HepG2 (cell line): Measurements from ENCODE around the gene ALX4. TPM values are rescaled to one million over a fixed set of nuclear protein-coding genes. Genes with fewer than 3 reads are reported as not detected.

ENCODE experiments used
- BRD4 ChIP-seq: sonication (generic); formaldehyde crosslinking; IDR thresholded peaks from 2 replicates; pipeline ENCODE4 v1.4.0; 2020; ENCODE audit warnings: missing genetic modification reagents
- EEA1 ChIP-seq: sonication (generic); formaldehyde crosslinking; IDR thresholded peaks from 2 replicates; pipeline ENCODE4 v1.5.1; 2020; ENCODE audit warnings: mild to moderate bottlenecking, missing genetic modification reagents, borderline replicate concordance
- GABPB1 ChIP-seq: IDR thresholded peaks from 2 replicates; pipeline ENCODE4 v1.6.1; 2016; ENCODE audit warnings: mild to moderate bottlenecking, missing genetic modification reagents, moderate library complexity, missing compliant biosample characterization
- HMG20A ChIP-seq: IDR thresholded peaks from 2 replicates; pipeline ENCODE4 v1.6.1; 2016; ENCODE audit warnings: borderline replicate concordance
- MIER3 ChIP-seq: IDR thresholded peaks from 2 replicates; pipeline ENCODE4 v1.6.1; 2016; ENCODE audit warnings: missing compliant biosample characterization, borderline replicate concordance
- MXD4 ChIP-seq: IDR thresholded peaks from 2 replicates; pipeline ENCODE4 v1.6.1; 2016; ENCODE audit warnings: mild to moderate bottlenecking, missing biosample characterization, missing genetic modification reagents
- SAFB2 ChIP-seq: sonication (generic); formaldehyde crosslinking; IDR thresholded peaks from 2 replicates; pipeline ENCODE4 v1.5.1; 2020; ENCODE audit warnings: missing genetic modification reagents, low read depth, mild to moderate bottlenecking, borderline replicate concordance
- SATB2 ChIP-seq: sonication (generic); formaldehyde crosslinking; IDR thresholded peaks from 2 replicates; pipeline ENCODE4 v1.5.0; 2020; ENCODE audit warnings: missing genetic modification reagents
- SP140L ChIP-seq: sonication (generic); formaldehyde crosslinking; IDR thresholded peaks from 2 replicates; pipeline ENCODE4 v1.4.0; 2020; ENCODE audit warnings: missing genetic modification reagents, borderline replicate concordance
- SRF ChIP-seq: IDR thresholded peaks from 2 replicates; pipeline ENCODE4 v1.6.1; 2011; ENCODE audit warnings: mild to moderate bottlenecking, low read depth, low read length, moderate library complexity
- SSRP1 ChIP-seq: IDR thresholded peaks from 2 replicates; pipeline ENCODE4 v1.6.1; 2016; ENCODE audit warnings: control low read depth
- ZNF224 ChIP-seq: sonication (generic); formaldehyde crosslinking; IDR thresholded peaks from 2 replicates; pipeline ENCODE4 v1.5.0; 2020; ENCODE audit warnings: mild to moderate bottlenecking, missing genetic modification reagents
- ZNF317 ChIP-seq: sonication (generic); formaldehyde crosslinking; IDR thresholded peaks from 2 replicates; pipeline ENCODE4 v1.5.0; 2020; ENCODE audit warnings: mild to moderate bottlenecking, missing genetic modification reagents
- ZNF468 ChIP-seq: sonication (generic); formaldehyde crosslinking; IDR thresholded peaks from 2 replicates; pipeline ENCODE4 v1.8.0; 2022; ENCODE audit warnings: mild to moderate bottlenecking, moderate library complexity, missing genetic modification reagents
- polyA plus RNA-seq, 8 experiments: library from polyadenylated mRNA; depleted of rRNA in 3 of 8; stranded (reverse) in 7 of 8; unstranded in 1 of 8; fragments of >200 nt; fragmentation: Illumina TruSeq in 4 of 8; extraction: Trizol in 4 of 8; gene quantifications; 2 replicates each; pipeline versions ENCODE4 v1.2.1 to v1.2.3, GENCODE V29; 2011 to 2016; ENCODE audit warnings: low read depth in 4 of 8, missing spikeins in 1 of 8, mixed read lengths in 1 of 8; ENCODE audit not compliant: insufficient read depth in 1 of 8
- total RNA-seq, 5 experiments: library from RNA; depleted of rRNA; stranded (reverse); fragments of >200 nt; fragmentation: Illumina TruSeq; extraction: Trizol; gene quantifications; 2 replicates each; pipeline ENCODE4 v1.2.3, GENCODE V29; 2016; ENCODE audit warnings: low read depth in 1 of 5
- TF ChIP-seq, protein P1 (sequence below): IDR thresholded peaks from 2 replicates; pipeline ENCODE4 v1.6.1; 2012; ENCODE audit warnings: low read depth, low read length, improper control_type of control experiment
- TF ChIP-seq, protein P2 (sequence below): sonication (generic); formaldehyde crosslinking; IDR thresholded peaks from 2 replicates; pipeline ENCODE4 v1.5.0; 2020; ENCODE audit warnings: mild to moderate bottlenecking, missing genetic modification reagents
- TF ChIP-seq, protein P3 (sequence below): IDR thresholded peaks from 2 replicates; pipeline ENCODE4 v1.6.1; 2016; ENCODE audit warnings: control low read depth
- TF ChIP-seq, protein P4 (sequence below): sonication (generic); formaldehyde crosslinking; IDR thresholded peaks from 2 replicates; pipeline ENCODE4 v1.5.0; 2020; ENCODE audit warnings: missing genetic modification reagents
- TF ChIP-seq, protein P5 (sequence below): sonication (generic); formaldehyde crosslinking; conservative IDR thresholded peaks from 2 replicates; pipeline ENCODE4 v1.8.0; 2022; ENCODE audit warnings: missing genetic modification reagents
- TF ChIP-seq, protein P6 (sequence below): sonication (generic); formaldehyde crosslinking; IDR thresholded peaks from 2 replicates; pipeline ENCODE4 v1.9.0; 2021; ENCODE audit warnings: missing genetic modification reagents, mild to moderate bottlenecking, borderline replicate concordance

ALX4 gene
- total and polyA plus RNA-seq, 2 of the 13 experiments (the other 11 are each of a cell fraction or from before 2014, with no cell fraction given) = not detected

DNA sequence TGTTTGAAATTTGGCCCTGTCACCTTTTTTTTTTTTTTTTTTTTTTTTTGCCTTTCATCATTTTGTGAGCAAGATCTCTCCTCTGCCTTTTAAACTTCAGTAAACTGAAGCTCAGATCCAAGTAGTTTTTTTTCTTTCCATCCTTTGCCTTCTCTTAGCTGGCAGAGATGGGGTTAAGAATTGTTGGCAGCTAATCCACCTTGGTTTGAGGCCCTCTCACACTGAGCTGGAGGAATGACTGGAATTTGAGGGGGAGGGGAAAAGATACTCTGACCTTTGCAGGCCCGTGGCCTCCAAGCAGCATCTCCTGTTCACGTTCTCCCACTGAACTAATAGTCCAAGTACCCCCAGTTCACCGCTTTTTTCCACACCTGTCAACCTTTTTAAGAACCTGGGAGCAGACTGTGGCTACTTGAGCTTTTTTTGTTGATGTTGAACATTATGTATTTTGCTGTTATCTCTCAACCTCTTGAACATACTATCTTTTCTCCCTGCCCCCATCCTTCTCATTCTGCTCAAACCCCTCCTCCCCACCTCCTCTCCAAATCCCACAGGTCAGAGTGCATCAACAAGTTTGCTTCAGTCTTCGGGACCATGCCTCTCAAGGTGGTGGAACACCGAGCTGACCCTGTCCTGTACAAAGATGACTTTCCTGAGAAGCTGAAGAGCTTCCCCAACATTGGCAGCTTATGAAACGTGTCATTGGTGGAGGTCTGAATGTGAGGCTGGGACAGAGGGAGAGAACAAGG lies 66.2 kb downstream of the ALX4 start (continued):
- no peak for TF ChIP-seq EEA1 (CRISPR knock-in tag)
- no peak for TF ChIP-seq SP140L (CRISPR knock-in tag)
- TF ChIP-seq ZNF317 (CRISPR knock-in tag) = no peak
- no peak for TF ChIP-seq SSRP1
- 0 out of 2 replicates have a peak, but pooled peaks have one; percentile 34 for TF ChIP-seq ZNF224 (CRISPR knock-in tag)
- no peak for TF ChIP-seq SAFB2 (CRISPR knock-in tag)
- TF ChIP-seq, protein P1, sequence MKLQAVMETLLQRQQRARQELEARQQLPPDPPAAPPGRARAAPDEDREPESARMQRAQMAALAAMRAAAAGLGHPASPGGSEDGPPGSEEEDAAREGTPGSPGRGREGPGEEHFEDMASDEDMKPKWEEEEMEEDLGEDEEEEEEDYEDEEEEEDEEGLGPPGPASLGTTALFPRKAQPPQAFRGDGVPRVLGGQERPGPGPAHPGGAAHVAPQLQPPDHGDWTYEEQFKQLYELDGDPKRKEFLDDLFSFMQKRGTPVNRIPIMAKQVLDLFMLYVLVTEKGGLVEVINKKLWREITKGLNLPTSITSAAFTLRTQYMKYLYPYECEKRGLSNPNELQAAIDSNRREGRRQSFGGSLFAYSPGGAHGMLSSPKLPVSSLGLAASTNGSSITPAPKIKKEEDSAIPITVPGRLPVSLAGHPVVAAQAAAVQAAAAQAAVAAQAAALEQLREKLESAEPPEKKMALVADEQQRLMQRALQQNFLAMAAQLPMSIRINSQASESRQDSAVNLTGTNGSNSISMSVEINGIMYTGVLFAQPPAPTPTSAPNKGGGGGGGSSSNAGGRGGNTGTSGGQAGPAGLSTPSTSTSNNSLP = no peak
- TF ChIP-seq, protein P2, sequence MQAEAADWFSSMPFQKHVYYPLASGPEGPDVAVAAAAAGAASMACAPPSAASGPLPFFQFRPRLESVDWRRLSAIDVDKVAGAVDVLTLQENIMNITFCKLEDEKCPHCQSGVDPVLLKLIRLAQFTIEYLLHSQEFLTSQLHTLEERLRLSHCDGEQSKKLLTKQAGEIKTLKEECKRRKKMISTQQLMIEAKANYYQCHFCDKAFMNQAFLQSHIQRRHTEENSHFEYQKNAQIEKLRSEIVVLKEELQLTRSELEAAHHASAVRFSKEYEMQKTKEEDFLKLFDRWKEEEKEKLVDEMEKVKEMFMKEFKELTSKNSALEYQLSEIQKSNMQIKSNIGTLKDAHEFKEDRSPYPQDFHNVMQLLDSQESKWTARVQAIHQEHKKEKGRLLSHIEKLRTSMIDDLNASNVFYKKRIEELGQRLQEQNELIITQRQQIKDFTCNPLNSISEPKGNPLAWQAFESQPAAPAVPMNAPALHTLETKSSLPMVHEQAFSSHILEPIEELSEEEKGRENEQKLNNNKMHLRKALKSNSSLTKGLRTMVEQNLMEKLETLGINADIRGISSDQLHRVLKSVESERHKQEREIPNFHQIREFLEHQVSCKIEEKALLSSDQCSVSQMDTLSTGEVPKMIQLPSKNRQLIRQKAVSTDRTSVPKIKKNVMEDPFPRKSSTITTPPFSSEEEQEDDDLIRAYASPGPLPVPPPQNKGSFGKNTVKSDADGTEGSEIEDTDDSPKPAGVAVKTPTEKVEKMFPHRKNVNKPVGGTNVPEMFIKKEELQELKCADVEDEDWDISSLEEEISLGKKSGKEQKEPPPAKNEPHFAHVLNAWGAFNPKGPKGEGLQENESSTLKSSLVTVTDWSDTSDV (CRISPR knock-in tag) = no peak
- TF ChIP-seq, protein P3, sequence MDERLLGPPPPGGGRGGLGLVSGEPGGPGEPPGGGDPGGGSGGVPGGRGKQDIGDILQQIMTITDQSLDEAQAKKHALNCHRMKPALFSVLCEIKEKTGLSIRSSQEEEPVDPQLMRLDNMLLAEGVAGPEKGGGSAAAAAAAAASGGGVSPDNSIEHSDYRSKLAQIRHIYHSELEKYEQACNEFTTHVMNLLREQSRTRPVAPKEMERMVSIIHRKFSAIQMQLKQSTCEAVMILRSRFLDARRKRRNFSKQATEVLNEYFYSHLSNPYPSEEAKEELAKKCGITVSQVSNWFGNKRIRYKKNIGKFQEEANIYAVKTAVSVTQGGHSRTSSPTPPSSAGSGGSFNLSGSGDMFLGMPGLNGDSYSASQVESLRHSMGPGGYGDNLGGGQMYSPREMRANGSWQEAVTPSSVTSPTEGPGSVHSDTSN (CRISPR knock-in tag) = no peak
- no peak for TF ChIP-seq GABPB1 (CRISPR knock-in tag)
- no peak for TF ChIP-seq ZNF468 (CRISPR knock-in tag)
- TF ChIP-seq MXD4 (CRISPR knock-in tag) = no peak
- no peak for TF ChIP-seq MIER3
- TF ChIP-seq, protein P4, sequence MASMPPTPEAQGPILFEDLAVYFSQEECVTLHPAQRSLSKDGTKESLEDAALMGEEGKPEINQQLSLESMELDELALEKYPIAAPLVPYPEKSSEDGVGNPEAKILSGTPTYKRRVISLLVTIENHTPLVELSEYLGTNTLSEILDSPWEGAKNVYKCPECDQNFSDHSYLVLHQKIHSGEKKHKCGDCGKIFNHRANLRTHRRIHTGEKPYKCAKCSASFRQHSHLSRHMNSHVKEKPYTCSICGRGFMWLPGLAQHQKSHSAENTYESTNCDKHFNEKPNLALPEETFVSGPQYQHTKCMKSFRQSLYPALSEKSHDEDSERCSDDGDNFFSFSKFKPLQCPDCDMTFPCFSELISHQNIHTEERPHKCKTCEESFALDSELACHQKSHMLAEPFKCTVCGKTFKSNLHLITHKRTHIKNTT (CRISPR knock-in tag) = no peak
- no peak for TF ChIP-seq HMG20A (CRISPR knock-in tag)
- no peak for TF ChIP-seq SRF
- TF ChIP-seq BRD4 (CRISPR knock-in tag) = no peak
- TF ChIP-seq, protein P5, sequence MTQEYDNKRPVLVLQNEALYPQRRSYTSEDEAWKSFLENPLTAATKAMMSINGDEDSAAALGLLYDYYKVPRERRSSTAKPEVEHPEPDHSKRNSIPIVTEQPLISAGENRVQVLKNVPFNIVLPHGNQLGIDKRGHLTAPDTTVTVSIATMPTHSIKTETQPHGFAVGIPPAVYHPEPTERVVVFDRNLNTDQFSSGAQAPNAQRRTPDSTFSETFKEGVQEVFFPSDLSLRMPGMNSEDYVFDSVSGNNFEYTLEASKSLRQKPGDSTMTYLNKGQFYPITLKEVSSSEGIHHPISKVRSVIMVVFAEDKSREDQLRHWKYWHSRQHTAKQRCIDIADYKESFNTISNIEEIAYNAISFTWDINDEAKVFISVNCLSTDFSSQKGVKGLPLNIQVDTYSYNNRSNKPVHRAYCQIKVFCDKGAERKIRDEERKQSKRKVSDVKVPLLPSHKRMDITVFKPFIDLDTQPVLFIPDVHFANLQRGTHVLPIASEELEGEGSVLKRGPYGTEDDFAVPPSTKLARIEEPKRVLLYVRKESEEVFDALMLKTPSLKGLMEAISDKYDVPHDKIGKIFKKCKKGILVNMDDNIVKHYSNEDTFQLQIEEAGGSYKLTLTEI = no peak
- TF ChIP-seq, protein P6, sequence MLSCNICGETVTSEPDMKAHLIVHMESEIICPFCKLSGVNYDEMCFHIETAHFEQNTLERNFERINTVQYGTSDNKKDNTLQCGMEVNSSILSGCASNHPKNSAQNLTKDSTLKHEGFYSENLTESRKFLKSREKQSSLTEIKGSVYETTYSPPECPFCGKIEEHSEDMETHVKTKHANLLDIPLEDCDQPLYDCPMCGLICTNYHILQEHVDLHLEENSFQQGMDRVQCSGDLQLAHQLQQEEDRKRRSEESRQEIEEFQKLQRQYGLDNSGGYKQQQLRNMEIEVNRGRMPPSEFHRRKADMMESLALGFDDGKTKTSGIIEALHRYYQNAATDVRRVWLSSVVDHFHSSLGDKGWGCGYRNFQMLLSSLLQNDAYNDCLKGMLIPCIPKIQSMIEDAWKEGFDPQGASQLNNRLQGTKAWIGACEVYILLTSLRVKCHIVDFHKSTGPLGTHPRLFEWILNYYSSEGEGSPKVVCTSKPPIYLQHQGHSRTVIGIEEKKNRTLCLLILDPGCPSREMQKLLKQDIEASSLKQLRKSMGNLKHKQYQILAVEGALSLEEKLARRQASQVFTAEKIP (CRISPR knock-in tag) = no peak
- TF ChIP-seq SATB2 (CRISPR knock-in tag) = no peak
